HL-60 (cell line): ENCODE results near the gene HNRNPL.

Experiments
- GABPA ChIP-seq: IDR thresholded peaks from 2 replicates; pipeline ENCODE4 v1.6.1; 2012; ENCODE audit warnings: low read depth
- POLR2AphosphoS5 ChIP-seq: IDR thresholded peaks from 2 replicates; pipeline ENCODE4 v1.6.1; 2012; ENCODE audit warnings: low read depth
- TF ChIP-seq, protein P1 (sequence below): IDR thresholded peaks from one replicate; pipeline ENCODE4 v1.5.1; 2011; ENCODE audit warnings: low read length, control low read depth, inconsistent platforms; ENCODE audit not compliant: insufficient read depth
- TF ChIP-seq, protein P2 (sequence below): IDR thresholded peaks from 2 replicates; pipeline ENCODE4 v1.6.1; 2012; ENCODE audit warnings: low read depth; ENCODE audit not compliant: insufficient replicate concordance

DNA sequence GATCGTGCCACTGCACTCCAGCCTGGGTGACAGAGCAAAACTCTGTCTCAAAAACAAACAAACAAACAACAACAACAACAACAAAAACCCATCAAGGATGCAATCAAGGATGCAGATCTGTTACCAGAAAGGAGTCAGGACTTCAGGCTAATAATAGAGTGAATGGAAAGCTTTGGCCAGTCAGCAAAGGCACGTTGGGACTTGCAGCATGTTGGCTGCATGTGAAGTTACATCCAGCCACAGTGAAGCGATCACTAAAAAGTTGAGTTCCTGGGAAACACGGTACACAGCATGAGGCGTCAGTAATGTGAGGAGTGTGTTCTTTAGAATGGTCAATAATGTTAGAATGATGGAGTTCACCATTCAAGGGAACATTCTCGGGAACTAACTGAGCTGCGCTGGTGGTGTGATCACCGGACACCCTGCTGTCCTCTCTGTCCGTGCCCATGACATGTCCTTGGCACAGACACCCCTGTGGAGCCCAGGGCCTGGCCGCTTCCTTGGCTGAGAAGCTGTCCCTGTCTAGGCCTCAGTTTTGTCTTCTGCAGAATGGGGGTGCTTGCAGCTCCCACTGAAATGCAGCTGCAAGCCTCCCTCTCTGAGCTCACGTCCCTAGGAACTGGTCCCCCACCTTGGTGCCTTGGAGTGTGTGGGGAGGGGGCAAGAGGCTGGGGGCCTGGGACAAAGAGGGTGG, 63.1 kb downstream of the HNRNPL start:
- TF ChIP-seq, protein P1, sequence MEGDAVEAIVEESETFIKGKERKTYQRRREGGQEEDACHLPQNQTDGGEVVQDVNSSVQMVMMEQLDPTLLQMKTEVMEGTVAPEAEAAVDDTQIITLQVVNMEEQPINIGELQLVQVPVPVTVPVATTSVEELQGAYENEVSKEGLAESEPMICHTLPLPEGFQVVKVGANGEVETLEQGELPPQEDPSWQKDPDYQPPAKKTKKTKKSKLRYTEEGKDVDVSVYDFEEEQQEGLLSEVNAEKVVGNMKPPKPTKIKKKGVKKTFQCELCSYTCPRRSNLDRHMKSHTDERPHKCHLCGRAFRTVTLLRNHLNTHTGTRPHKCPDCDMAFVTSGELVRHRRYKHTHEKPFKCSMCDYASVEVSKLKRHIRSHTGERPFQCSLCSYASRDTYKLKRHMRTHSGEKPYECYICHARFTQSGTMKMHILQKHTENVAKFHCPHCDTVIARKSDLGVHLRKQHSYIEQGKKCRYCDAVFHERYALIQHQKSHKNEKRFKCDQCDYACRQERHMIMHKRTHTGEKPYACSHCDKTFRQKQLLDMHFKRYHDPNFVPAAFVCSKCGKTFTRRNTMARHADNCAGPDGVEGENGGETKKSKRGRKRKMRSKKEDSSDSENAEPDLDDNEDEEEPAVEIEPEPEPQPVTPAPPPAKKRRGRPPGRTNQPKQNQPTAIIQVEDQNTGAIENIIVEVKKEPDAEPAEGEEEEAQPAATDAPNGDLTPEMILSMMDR: no peak
- no peak for TF ChIP-seq GABPA
- TF ChIP-seq POLR2AphosphoS5: no peak
- TF ChIP-seq, protein P2, sequence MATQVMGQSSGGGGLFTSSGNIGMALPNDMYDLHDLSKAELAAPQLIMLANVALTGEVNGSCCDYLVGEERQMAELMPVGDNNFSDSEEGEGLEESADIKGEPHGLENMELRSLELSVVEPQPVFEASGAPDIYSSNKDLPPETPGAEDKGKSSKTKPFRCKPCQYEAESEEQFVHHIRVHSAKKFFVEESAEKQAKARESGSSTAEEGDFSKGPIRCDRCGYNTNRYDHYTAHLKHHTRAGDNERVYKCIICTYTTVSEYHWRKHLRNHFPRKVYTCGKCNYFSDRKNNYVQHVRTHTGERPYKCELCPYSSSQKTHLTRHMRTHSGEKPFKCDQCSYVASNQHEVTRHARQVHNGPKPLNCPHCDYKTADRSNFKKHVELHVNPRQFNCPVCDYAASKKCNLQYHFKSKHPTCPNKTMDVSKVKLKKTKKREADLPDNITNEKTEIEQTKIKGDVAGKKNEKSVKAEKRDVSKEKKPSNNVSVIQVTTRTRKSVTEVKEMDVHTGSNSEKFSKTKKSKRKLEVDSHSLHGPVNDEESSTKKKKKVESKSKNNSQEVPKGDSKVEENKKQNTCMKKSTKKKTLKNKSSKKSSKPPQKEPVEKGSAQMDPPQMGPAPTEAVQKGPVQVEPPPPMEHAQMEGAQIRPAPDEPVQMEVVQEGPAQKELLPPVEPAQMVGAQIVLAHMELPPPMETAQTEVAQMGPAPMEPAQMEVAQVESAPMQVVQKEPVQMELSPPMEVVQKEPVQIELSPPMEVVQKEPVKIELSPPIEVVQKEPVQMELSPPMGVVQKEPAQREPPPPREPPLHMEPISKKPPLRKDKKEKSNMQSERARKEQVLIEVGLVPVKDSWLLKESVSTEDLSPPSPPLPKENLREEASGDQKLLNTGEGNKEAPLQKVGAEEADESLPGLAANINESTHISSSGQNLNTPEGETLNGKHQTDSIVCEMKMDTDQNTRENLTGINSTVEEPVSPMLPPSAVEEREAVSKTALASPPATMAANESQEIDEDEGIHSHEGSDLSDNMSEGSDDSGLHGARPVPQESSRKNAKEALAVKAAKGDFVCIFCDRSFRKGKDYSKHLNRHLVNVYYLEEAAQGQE: no peak
